Endothelial cell of umbilical vein (primary cell): ENCODE results near the gene NADK. TPM values are rescaled to one million over a fixed set of nuclear protein-coding genes. Genes with fewer than 3 reads are reported as not detected.

Experiments
- BruUV-seq: library from RNA; stranded (reverse); fragments of 400-500 nt; replicated peaks from 2 replicates; lab custom pipeline; 2021; lab: Mats Ljungman, UMichigan
- CTCF ChIA-PET: fragments of 300-600, 350-600 bp; sonication (Branson Sonifier 250); formaldehyde crosslinking; loops from one replicate; lab custom pipeline; 2021; ENCODE audit warnings: antibody characterized with exemption, inconsistent platforms; lab: Charles Lee
- POLR2A ChIA-PET: fragments of 300-600, 350-600 bp; sonication (Branson Sonifier 250); formaldehyde crosslinking; loops from one replicate; lab custom pipeline; 2021; ENCODE audit warnings: antibody characterized with exemption, inconsistent platforms; lab: Charles Lee
- DNase-seq: peaks from one replicate; pipeline ENCODE4 v3.0.0-alpha.2; 2011; ENCODE audit warnings: low read depth, low spot score
- FAIRE-seq: peaks from 2 replicates; lab custom pipeline; 2011; peaks lifted over from hg19 to GRCh38; lab: Jason Lieb, UNC
- H2AFZ ChIP-seq: 2 replicates; pipeline ENCODE4 v1.6.0; 2012; ENCODE audit warnings: low read depth, low read length, control low read depth, inconsistent platforms
- H3K27ac ChIP-seq: 2 replicates; pipeline ENCODE4 v1.5.1; 2011; ENCODE audit warnings: low read depth, mild to moderate bottlenecking, control low read depth, low read length, moderate library complexity; ENCODE audit not compliant: insufficient read depth
- H3K27me3 ChIP-seq, 2 experiments: 2 replicates each; pipeline versions ENCODE4 v1.6.0 to v1.6.1; 2011; ENCODE audit warnings: low read length in 2 of 2, mixed read lengths in 1 of 2; ENCODE audit not compliant: control insufficient read depth in 2 of 2, insufficient read depth in 2 of 2
- H3K36me3 ChIP-seq, 2 experiments: 2 replicates in 1 of 2; 3 replicates in 1 of 2; pipeline ENCODE4 v1.5.1; 2011; ENCODE audit warnings: low read length in 2 of 2, mild to moderate bottlenecking in 1 of 2, moderate library complexity in 1 of 2; ENCODE audit not compliant: control insufficient read depth in 2 of 2, insufficient read depth in 2 of 2; ENCODE audit errors: extremely low read depth in 1 of 2
- H3K4me1 ChIP-seq: 3 replicates; pipeline ENCODE4 v1.5.1; 2011; ENCODE audit warnings: mild to moderate bottlenecking, low read length; ENCODE audit not compliant: control insufficient read depth, insufficient read depth; ENCODE audit errors: extremely low read depth
- H3K4me2 ChIP-seq: 2 replicates; pipeline ENCODE4 v1.6.1; 2011; ENCODE audit warnings: low read length, control low read depth, mixed read lengths; ENCODE audit not compliant: insufficient read depth
- H3K4me3 ChIP-seq, 3 experiments: fragments of 200-600 bp in 1 of 3; sonication (generic), shearing (Covaris generic) in 1 of 3; replicated peaks in 1 of 3; 2 replicates each; pipeline ENCODE4 v1.5.1; 2011 to 2016; ENCODE audit warnings: control low read depth in 3 of 3, low read length in 3 of 3, mild to moderate bottlenecking in 2 of 3, inconsistent platforms in 1 of 3, low read depth in 1 of 3, moderate library complexity in 1 of 3; ENCODE audit not compliant: insufficient read depth in 1 of 3
- H3K79me2 ChIP-seq: 2 replicates; pipeline ENCODE4 v1.6.0; 2012; ENCODE audit warnings: low read length, inconsistent platforms; ENCODE audit not compliant: control insufficient read depth, insufficient read depth
- H3K9ac ChIP-seq: replicated peaks from 2 replicates; pipeline ENCODE3; 2011; ENCODE audit warnings: low read length, control low read depth; ENCODE audit not compliant: insufficient read depth; ENCODE audit errors: extremely low read depth
- H3K9me1 ChIP-seq: replicated peaks from 3 replicates; pipeline ENCODE4 v1.6.0; 2011; ENCODE audit warnings: mild to moderate bottlenecking, low read length; ENCODE audit not compliant: control insufficient read depth, insufficient read depth; ENCODE audit errors: extremely low read depth
- H3K9me3 ChIP-seq: replicated peaks from 2 replicates; pipeline ENCODE4 v1.5.1; 2012; ENCODE audit warnings: low read length, inconsistent platforms; ENCODE audit not compliant: control insufficient read depth, insufficient read depth
- H4K20me1 ChIP-seq: replicated peaks from 2 replicates; pipeline ENCODE3; 2011; ENCODE audit warnings: mild to moderate bottlenecking, low read length; ENCODE audit not compliant: control insufficient read depth, insufficient read depth; ENCODE audit errors: extremely low read depth
- CTCF ChIP-seq, 2 donors: IDR thresholded peaks; 1 replicate in 1 of 2; 2 replicates in 1 of 2; pipeline ENCODE4 v1.5.1; 2011; ENCODE audit warnings: low read length in 2 of 2, mild to moderate bottlenecking in 2 of 2, moderate library complexity in 2 of 2, control low read depth in 1 of 2, inconsistent platforms in 1 of 2, low read depth in 1 of 2; ENCODE audit not compliant: insufficient read depth in 1 of 2; ENCODE audit errors: extremely low read depth in 1 of 2
- EZH2 ChIP-seq: IDR thresholded peaks from 2 replicates; pipeline ENCODE4 v1.6.1; 2012; ENCODE audit warnings: borderline replicate concordance, low read depth, mild to moderate bottlenecking, moderate library complexity, low read length, inconsistent platforms; ENCODE audit not compliant: severe bottlenecking
- FOS ChIP-seq: IDR thresholded peaks from 2 replicates; pipeline ENCODE4 v1.6.1; 2011; ENCODE audit warnings: mild to moderate bottlenecking, low read length, moderate library complexity, borderline replicate concordance; ENCODE audit not compliant: insufficient read depth
- GATA2 ChIP-seq: IDR thresholded peaks from 2 replicates; pipeline ENCODE4 v1.7.0; 2011; ENCODE audit warnings: low read depth, mild to moderate bottlenecking, moderate library complexity, mixed read lengths, low read length; ENCODE audit not compliant: insufficient read length, insufficient read depth
- JUN ChIP-seq: IDR thresholded peaks from 2 replicates; pipeline ENCODE4 v1.6.1; 2011; ENCODE audit warnings: borderline replicate concordance, low read depth; ENCODE audit not compliant: insufficient read length, insufficient read depth
- MAX ChIP-seq: IDR thresholded peaks from 2 replicates; pipeline ENCODE4 v1.6.1; 2011; ENCODE audit not compliant: insufficient read depth, insufficient read length
- MYC ChIP-seq: IDR thresholded peaks from one replicate; pipeline ENCODE4 v1.6.1; 2011; ENCODE audit warnings: mild to moderate bottlenecking, low read depth, low read length
- POLR2A ChIP-seq: IDR thresholded peaks from 2 replicates; pipeline ENCODE4 v1.6.1; 2012; ENCODE audit warnings: low read depth, mild to moderate bottlenecking, control low read depth, low read length
- POLR2AphosphoS5 ChIP-seq: IDR thresholded peaks from 2 replicates; pipeline ENCODE4 v1.6.1; 2012; ENCODE audit warnings: low read depth, mild to moderate bottlenecking, control low read depth, low read length, moderate library complexity; ENCODE audit not compliant: insufficient read depth
- dilution Hi-C: fragments of 300-500 bp; cut with MboI; formaldehyde crosslinking; loops from one replicate; pipeline ENCODE4 v1.15.0; 2019; ENCODE audit warnings: low sequenced_read_pairs; ENCODE audit not compliant: extremely low pct_ligation_motif_present
- intact Hi-C: fragments of 100-400 bp; cut with micrococcal nuclease; formaldehyde crosslinking; loops from one replicate; pipeline ENCODE4 v1.10.0; 2022
- polyA plus RNA-seq, 4 experiments: library from polyadenylated mRNA; depleted of rRNA in 3 of 4; stranded (reverse) in 3 of 4; unstranded in 1 of 4; fragments of >200 nt; gene quantifications; 2 replicates each; pipeline versions ENCODE4 v1.2.1 to v1.2.3, GENCODE V29; 2011 to 2012; ENCODE audit warnings: missing spikeins in 1 of 4
- total RNA-seq: library from RNA; stranded (reverse); gene quantifications from 2 replicates; pipeline ENCODE4 v1.2.3, GENCODE V29; 2021

NADK gene
- total and polyA plus RNA-seq, 2 donors (not counting 3 experiments of a cell fraction or from before 2014, with no cell fraction given): 68.5 to 88.8 TPM

- Histone ChIP-seq H3K9ac (no peak overlapping the region), H3K9me3 (no peaks in the 10 kb centered on the region), H3K9me1 (no peaks in the 10 kb centered on the region), H3K4me1 (no peaks in the 10 kb centered on the region), H3K4me2 (no peak overlapping the region), H2AFZ (no peak overlapping the region), H3K27ac (no peak overlapping the region), H3K27me3 (no peaks in the 10 kb centered on the region), H3K36me3 (peaks cover 4 to 28% of the 10 kb centered on the region in 2 experiments), H3K4me3 (no peak overlapping the region), H3K79me2 (peaks cover under 1% of the 10 kb centered on the region), H4K20me1 (no peaks in the 10 kb centered on the region)
- TF ChIP-seq GATA2 (no peak), FOS (no peak), MYC (no peak), JUN (no peak), POLR2AphosphoS5 (no peak), EZH2 (no peak), MAX (no peak), CTCF (IDR thresholded peaks at IDR 0.05; ENCODE audit: extremely low read depth in 1 of 2, insufficient read depth in 1 of 2, low read depth in 1 of 2, low read length in 2 of 2) (no peak), POLR2A (no peak)
- POLR2A ChIA-PET: no interaction called here
- CTCF ChIA-PET: no interaction called here
- FAIRE-seq: no peak
- intact Hi-C loops (no loop called here), dilution Hi-C loops (no loop called here)
- no peak for DNase-seq
- BruUV-seq: no TSS peak
These were observed 25.3 kb downstream of the NADK start for GRCh38 chr1:1752636-1753606.
